Measurements from ENCODE around the gene COL28A1.

COL28A1 gene

DNA sequence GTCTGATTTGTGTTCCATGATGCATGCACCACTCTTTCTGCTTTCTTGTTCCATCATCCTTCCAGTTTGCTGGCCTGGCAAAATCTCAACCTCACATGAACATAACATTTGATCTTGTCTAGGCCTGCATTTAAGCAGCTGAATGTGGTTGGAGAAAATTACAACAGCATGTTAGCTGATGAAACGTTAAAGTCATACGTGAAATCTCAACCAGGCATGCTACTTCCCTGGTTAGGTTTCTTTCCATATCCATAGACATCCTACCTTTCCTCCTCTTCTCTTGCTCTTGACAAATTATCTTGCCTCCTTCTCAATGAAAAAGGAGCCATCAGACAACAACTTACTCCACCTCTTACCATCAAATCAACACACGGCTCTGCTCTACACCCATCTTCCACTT is 199.8 kb downstream of the COL28A1 start:
- Histone ChIP-seq H3K36me3 (ENCODE audit: control insufficient read depth, insufficient read depth, low read length) (no peaks in the 10 kb centered on the region), H3K9me3 (ENCODE audit: control insufficient read depth, low read length) (no peaks in the 10 kb centered on the region), H3K27ac (ENCODE audit: low read depth, low read length, severe bottlenecking) (no peak overlapping the region), H3K4me1 (ENCODE audit: control insufficient read depth, insufficient read depth, low read length, poor library complexity, severe bottlenecking) (no peaks in the 10 kb centered on the region), H3K4me3 (ENCODE audit: extremely low read depth, insufficient read depth, low read length, poor library complexity, severe bottlenecking) (no peak overlapping the region)
- WGBS, 2 experiments (ENCODE audit: insufficient coverage in 2 of 2): 49 to 62% methylated on average over 3 of the region's 3 CpGs

DNA sequence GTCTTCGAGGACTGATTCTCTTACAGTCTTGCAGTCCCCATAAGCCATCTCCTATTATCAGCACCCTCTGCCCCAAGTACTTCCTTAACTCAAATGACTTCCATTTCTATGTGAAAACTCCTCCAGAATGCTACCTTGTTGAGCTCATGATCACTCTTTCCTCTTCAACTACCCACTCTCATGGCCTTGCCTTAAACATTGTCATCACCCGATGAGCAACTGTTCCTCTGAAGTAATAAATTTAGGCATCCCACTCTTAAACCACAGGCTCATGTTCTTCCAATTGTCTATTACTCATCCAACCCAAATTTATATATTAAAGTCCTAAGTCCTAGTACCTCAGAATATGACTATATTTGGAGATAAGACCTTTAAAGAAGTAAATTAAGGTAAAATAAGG is 200.5 kb downstream of the COL28A1 start:
- no peak overlapping the region for H3K27ac ChIP-seq (ENCODE audit: low read depth, low read length, severe bottlenecking)

DNA sequence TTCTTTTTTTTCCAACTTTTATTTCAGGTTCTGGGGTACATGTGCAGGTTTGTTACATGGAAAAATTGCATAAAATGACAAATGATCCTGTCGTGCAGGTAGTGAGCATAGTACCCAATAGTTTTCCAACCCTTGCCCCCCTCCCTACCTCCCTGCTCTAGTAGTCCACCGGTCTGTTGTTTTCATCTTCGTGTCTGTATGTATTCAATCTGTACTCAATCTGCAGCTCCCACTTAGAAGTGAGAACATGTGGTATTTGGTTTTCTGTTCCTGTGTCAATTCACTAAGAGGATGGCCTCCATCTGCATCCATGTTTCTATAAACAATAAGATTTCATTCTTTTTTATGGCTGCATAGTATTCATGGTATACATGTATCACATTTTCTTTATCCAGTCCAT is 202.1 kb downstream of the COL28A1 start:
- H3K9me3 ChIP-seq (ENCODE audit: control insufficient read depth, low read length): no peaks in the 10 kb centered on the region
- no peak overlapping the region for H3K4me3 ChIP-seq (ENCODE audit: extremely low read depth, insufficient read depth, low read length, poor library complexity, severe bottlenecking)
- no peaks in the 10 kb centered on the region for H3K36me3 ChIP-seq (ENCODE audit: control insufficient read depth, insufficient read depth, low read length)
- H3K27ac ChIP-seq (ENCODE audit: low read depth, low read length, severe bottlenecking): no peak overlapping the region
- no peaks in the 10 kb centered on the region for H3K4me1 ChIP-seq (ENCODE audit: control insufficient read depth, insufficient read depth, low read length, poor library complexity, severe bottlenecking)
- 80% methylated on average over 1 of the region's 3 CpGs; no CpG with 5 or more reads in 1 of the 2 experiments for WGBS, 2 experiments (ENCODE audit: insufficient coverage in 2 of 2)

More for the DNA sequence above, 200.5 kb downstream of the COL28A1 start:
- H3K4me3 ChIP-seq (ENCODE audit: extremely low read depth, insufficient read depth, low read length, poor library complexity, severe bottlenecking): no peak overlapping the region
- no peaks in the 10 kb centered on the region for H3K9me3 ChIP-seq (ENCODE audit: control insufficient read depth, low read length)
- WGBS, 2 experiments (ENCODE audit: insufficient coverage in 2 of 2): 100% methylated on average over 1 to 2 of the region's 2 CpGs
- H3K36me3 ChIP-seq (ENCODE audit: control insufficient read depth, insufficient read depth, low read length): no peaks in the 10 kb centered on the region
- no peaks in the 10 kb centered on the region for H3K4me1 ChIP-seq (ENCODE audit: control insufficient read depth, insufficient read depth, low read length, poor library complexity, severe bottlenecking)

DNA sequence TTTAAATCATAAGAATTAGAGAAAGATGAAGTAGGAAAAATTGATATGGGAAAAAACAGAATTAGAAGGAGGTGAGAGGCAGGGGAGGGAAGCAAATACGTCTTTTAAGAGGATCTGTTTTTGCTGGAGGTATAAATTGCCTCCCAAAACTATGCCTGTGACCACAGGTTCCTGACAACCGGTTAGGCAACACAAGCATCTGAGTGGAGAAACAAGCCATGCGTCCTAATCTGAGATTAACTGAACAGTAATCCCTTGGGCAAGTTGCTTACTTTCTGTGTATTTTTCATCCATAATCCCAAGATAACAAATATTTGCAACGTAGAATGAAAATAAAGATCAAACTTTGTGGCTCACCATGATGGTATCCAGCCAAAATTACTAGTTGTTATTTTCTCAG is 204.2 kb downstream of the COL28A1 start:
- WGBS, 2 experiments (ENCODE audit: insufficient coverage in 2 of 2): 84 to 95% methylated on average over 2 to 4 of the region's 4 CpGs

DNA sequence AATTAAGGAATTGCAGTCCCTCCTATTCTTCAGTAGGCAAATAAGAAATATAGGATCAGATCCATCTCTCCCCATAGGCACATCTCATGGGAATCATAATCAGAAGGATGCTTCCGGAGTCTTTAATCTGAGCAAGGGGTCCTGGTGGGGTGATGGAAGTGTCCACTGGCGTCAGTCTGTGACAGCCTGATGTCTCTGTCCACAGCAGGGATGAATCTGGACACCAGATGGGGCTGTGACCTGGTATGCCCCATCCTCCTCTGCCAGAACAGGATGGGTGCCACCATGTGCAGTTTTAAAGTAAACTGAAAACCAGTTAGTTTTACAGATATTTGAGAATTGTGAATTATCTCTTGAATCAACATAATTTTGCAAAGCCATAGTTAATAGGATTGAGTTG is 204.7 kb downstream of the COL28A1 start:
- H3K36me3 ChIP-seq (ENCODE audit: control insufficient read depth, insufficient read depth, low read length): no peaks in the 10 kb centered on the region
- no peak overlapping the region for H3K27ac ChIP-seq (ENCODE audit: low read depth, low read length, severe bottlenecking)
- no peak overlapping the region for H3K4me3 ChIP-seq (ENCODE audit: extremely low read depth, insufficient read depth, low read length, poor library complexity, severe bottlenecking)
- no peaks in the 10 kb centered on the region for H3K9me3 ChIP-seq (ENCODE audit: control insufficient read depth, low read length)
- no peaks in the 10 kb centered on the region for H3K4me1 ChIP-seq (ENCODE audit: control insufficient read depth, insufficient read depth, low read length, poor library complexity, severe bottlenecking)
- WGBS, 2 experiments (ENCODE audit: insufficient coverage in 2 of 2): 95% methylated on average over 2 of the region's 2 CpGs; no CpG with 5 or more reads in 1 of the 2 experiments

More for the DNA sequence above, 204.2 kb downstream of the COL28A1 start:
- H3K27ac ChIP-seq (ENCODE audit: low read depth, low read length, severe bottlenecking): no peak overlapping the region
- no peak overlapping the region for H3K4me3 ChIP-seq (ENCODE audit: extremely low read depth, insufficient read depth, low read length, poor library complexity, severe bottlenecking)
- H3K9me3 ChIP-seq (ENCODE audit: control insufficient read depth, low read length): no peaks in the 10 kb centered on the region
- H3K36me3 ChIP-seq (ENCODE audit: control insufficient read depth, insufficient read depth, low read length): no peaks in the 10 kb centered on the region
- no peaks in the 10 kb centered on the region for H3K4me1 ChIP-seq (ENCODE audit: control insufficient read depth, insufficient read depth, low read length, poor library complexity, severe bottlenecking)

DNA sequence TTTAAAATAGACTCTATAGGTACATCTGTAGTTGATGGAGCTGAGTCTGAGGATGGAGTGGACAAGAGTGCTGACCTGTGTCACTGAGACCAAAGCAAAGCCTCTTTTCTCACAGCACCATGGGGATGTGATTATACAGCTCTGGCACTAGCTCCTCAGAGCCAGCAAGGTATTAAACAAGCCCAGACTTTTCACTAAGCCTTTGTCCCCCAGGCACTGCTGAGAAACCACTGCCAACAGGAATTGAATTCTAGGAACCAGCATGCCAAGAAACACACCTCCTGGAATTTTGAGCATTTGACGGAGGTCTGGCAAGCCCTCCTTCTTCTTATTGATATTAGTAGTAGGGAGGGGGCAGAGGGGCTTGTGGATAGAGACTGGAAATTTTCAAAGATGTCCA is 206.3 kb downstream of the COL28A1 start:
- Histone ChIP-seq H3K27ac (ENCODE audit: low read depth, low read length, severe bottlenecking) (no peak overlapping the region), H3K36me3 (ENCODE audit: control insufficient read depth, insufficient read depth, low read length) (no peaks in the 10 kb centered on the region), H3K4me1 (ENCODE audit: control insufficient read depth, insufficient read depth, low read length, poor library complexity, severe bottlenecking) (no peaks in the 10 kb centered on the region), H3K9me3 (ENCODE audit: control insufficient read depth, low read length) (no peaks in the 10 kb centered on the region), H3K4me3 (ENCODE audit: extremely low read depth, insufficient read depth, low read length, poor library complexity, severe bottlenecking) (no peak overlapping the region)
- 60 to 100% methylated on average over 1 of the region's 1 CpG for WGBS, 2 experiments (ENCODE audit: insufficient coverage in 2 of 2)

DNA sequence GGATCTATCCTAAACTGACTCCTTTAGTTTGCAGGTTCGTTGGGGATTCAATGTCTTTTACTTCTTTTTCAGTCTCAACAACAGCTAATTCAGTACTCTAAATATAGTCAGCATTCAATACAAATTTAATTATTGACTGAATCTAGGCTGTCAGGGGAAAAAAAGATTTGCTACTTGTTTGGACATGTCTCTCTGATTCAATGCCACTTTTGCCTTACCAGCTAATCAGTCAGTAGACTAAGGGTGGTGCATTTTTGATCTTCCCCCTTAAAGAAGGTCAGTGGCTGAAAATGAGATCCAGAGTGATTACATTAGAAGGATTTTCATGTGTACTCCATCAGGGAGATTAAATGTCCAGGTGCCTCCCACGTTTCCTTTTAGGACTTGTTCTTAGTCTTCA is 208.2 kb downstream of the COL28A1 start:
- WGBS, 2 experiments (ENCODE audit: insufficient coverage in 2 of 2): 100% methylated on average over 1 to 2 of the region's 2 CpGs
- Histone ChIP-seq H3K4me1 (ENCODE audit: control insufficient read depth, insufficient read depth, low read length, poor library complexity, severe bottlenecking) (no peaks in the 10 kb centered on the region), H3K27ac (ENCODE audit: low read depth, low read length, severe bottlenecking) (no peak overlapping the region), H3K9me3 (ENCODE audit: control insufficient read depth, low read length) (no peaks in the 10 kb centered on the region), H3K36me3 (ENCODE audit: control insufficient read depth, insufficient read depth, low read length) (no peaks in the 10 kb centered on the region), H3K4me3 (ENCODE audit: extremely low read depth, insufficient read depth, low read length, poor library complexity, severe bottlenecking) (no peak overlapping the region)

DNA sequence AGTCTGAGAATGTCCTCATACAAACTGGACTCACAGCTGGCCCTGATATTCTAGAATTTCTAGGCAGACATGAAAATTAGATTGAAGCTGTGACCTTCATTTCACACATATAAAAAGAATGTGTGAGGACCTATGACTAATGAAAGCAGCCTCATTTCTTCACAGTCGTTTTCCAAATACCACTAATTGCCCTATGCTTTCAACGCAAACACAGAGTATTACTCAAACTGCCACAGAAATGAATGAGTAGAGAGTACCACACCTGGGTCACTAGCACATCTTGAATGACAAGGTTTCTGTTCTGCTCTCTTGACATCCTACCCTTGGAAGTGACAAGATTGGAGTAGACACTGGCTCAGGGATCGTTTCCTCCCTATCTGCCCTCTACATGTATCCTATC is 211.0 kb downstream of the COL28A1 start:
- H3K4me1 ChIP-seq (ENCODE audit: control insufficient read depth, insufficient read depth, low read length, poor library complexity, severe bottlenecking): no peaks in the 10 kb centered on the region
- no peaks in the 10 kb centered on the region for H3K9me3 ChIP-seq (ENCODE audit: control insufficient read depth, low read length)
- WGBS, 2 experiments (ENCODE audit: insufficient coverage in 2 of 2): 88 to 100% methylated on average over 1 of the region's 3 CpGs
- no peak overlapping the region for H3K4me3 ChIP-seq (ENCODE audit: extremely low read depth, insufficient read depth, low read length, poor library complexity, severe bottlenecking)
- H3K36me3 ChIP-seq (ENCODE audit: control insufficient read depth, insufficient read depth, low read length): no peaks in the 10 kb centered on the region
- H3K27ac ChIP-seq (ENCODE audit: low read depth, low read length, severe bottlenecking): no peak overlapping the region

DNA sequence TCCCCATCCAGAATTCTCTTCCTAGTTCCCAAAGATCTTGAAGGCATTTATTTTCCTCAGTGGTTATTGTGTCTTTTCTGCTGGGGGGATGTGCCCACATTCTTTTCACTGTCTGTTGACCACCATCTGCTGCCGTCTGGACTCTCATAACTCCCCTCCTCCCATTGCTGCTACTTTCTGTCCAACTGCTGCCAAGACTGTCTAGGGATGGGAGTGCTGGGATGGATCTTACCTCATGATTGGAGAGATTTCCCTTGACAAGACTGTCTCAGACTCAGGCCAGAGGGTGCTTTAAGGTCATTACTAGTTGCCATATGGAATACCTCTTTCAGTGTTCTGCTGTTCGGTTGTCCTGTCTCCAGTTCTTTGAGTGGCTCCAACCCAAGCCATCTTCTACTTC is 211.8 kb downstream of the COL28A1 start:
- Histone ChIP-seq H3K27ac (ENCODE audit: low read depth, low read length, severe bottlenecking) (no peak overlapping the region), H3K36me3 (ENCODE audit: control insufficient read depth, insufficient read depth, low read length) (no peaks in the 10 kb centered on the region), H3K4me1 (ENCODE audit: control insufficient read depth, insufficient read depth, low read length, poor library complexity, severe bottlenecking) (no peaks in the 10 kb centered on the region), H3K4me3 (ENCODE audit: extremely low read depth, insufficient read depth, low read length, poor library complexity, severe bottlenecking) (no peak overlapping the region), H3K9me3 (ENCODE audit: control insufficient read depth, low read length) (no peaks in the 10 kb centered on the region)
- 89 to 92% methylated on average over 1 to 2 of the region's 2 CpGs for WGBS, 2 experiments (ENCODE audit: insufficient coverage in 2 of 2)

DNA sequence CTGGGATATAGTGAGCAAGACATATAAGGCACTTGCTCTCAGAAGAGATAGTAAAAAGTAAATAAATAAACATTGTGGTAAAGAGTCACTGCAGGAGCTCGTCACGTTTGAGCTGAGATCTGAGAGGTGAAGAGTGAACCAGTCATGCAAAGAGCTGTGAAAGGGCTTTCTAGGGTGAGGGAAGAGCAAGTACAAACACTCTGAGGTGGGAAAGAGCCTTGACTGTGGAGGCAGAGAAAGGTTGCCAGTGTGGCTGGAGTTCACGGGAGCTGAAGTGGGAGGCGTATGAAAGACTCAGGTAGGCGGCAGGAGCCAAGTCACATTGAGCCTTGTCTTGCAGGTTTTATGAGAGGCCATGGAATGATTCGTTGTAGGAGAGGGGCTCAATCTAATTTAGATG is 212.3 kb downstream of the COL28A1 start:
- H3K4me3 ChIP-seq (ENCODE audit: extremely low read depth, insufficient read depth, low read length, poor library complexity, severe bottlenecking): no peak overlapping the region
- H3K27ac ChIP-seq (ENCODE audit: low read depth, low read length, severe bottlenecking): no peak overlapping the region
- no peaks in the 10 kb centered on the region for H3K9me3 ChIP-seq (ENCODE audit: control insufficient read depth, low read length)
- 64 to 74% methylated on average over 4 to 6 of the region's 6 CpGs for WGBS, 2 experiments (ENCODE audit: insufficient coverage in 2 of 2)
- H3K36me3 ChIP-seq (ENCODE audit: control insufficient read depth, insufficient read depth, low read length): no peaks in the 10 kb centered on the region
- H3K4me1 ChIP-seq (ENCODE audit: control insufficient read depth, insufficient read depth, low read length, poor library complexity, severe bottlenecking): no peaks in the 10 kb centered on the region

DNA sequence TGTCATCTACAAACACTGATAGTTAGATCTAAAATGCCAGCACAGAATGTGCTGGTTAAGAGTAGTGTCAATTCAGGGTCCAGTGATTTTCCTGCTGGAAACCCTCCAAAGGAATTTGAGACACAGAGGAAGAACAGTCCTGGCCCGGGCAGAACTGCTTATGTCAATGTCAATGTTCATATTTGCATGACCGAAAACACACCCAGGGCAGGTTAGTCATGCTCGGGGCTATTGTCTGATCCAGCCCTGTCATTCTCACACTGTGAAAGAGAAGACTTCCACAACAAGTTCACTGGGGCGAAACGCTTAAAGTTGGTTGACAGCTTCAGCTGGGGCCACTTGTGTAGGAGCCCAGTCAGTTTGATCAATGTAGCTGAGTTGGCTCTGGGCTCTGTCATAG is 214.0 kb downstream of the COL28A1 start:
- Histone ChIP-seq H3K9me3 (ENCODE audit: control insufficient read depth, low read length) (no peaks in the 10 kb centered on the region), H3K36me3 (ENCODE audit: control insufficient read depth, insufficient read depth, low read length) (no peaks in the 10 kb centered on the region), H3K4me3 (ENCODE audit: extremely low read depth, insufficient read depth, low read length, poor library complexity, severe bottlenecking) (no peak overlapping the region), H3K27ac (ENCODE audit: low read depth, low read length, severe bottlenecking) (no peak overlapping the region), H3K4me1 (ENCODE audit: control insufficient read depth, insufficient read depth, low read length, poor library complexity, severe bottlenecking) (no peaks in the 10 kb centered on the region)
- WGBS, 2 experiments (ENCODE audit: insufficient coverage in 2 of 2): 93 to 94% methylated on average over 3 to 5 of the region's 5 CpGs

Measured in mesodermal cell (in vitro differentiated cells).